ENCODE measurements around the gene UBA1. TPM values are rescaled to one million over a fixed set of nuclear protein-coding genes. Genes with fewer than 3 reads are reported as not detected.
"Not testable (repeated sequence)": the region's sequence is repeated elsewhere in the genome, so short reads cannot be mapped to it uniquely, and the experiment has no call there.

Gene UBA1
- total RNA-seq, 1 donor from 2014 or later = 161 TPM

DNA sequence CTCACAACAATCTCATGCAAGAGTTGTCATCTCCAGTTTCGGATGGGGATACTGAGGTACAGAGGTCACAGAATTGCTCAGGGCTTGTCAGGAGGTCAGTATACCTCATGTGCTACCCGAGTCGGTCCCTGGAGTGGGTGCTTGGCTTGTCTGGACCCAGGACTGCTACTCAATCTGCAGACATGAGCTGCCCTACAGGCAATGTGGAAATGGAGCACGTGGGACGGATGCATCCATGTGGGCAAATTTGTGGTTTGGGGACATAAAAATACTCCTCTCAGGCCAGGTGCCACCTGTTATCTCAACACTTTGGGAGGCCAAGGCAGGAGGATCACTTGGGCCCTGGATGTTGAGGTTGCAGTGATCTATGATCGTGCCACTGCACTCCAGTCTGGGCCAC is 54.9 kb downstream of the UBA1 start:
- Histone ChIP-seq H3K4me3 (no peak overlapping the region), H3K27ac (no peak overlapping the region), H3K4me1 (no peaks in the 10 kb centered on the region), H3K36me3 (peaks cover 25% of the 10 kb centered on the region), H3K9me3 (no peaks in the 10 kb centered on the region), H3K27me3 (no peaks in the 10 kb centered on the region)
- intact Hi-C loops (cut with DNase I) = no loop called here
- no peak for TF ChIP-seq CTCF (IDR thresholded peaks at IDR 0.05)
- no peak for DNase-seq
- no peak for ATAC-seq

DNA sequence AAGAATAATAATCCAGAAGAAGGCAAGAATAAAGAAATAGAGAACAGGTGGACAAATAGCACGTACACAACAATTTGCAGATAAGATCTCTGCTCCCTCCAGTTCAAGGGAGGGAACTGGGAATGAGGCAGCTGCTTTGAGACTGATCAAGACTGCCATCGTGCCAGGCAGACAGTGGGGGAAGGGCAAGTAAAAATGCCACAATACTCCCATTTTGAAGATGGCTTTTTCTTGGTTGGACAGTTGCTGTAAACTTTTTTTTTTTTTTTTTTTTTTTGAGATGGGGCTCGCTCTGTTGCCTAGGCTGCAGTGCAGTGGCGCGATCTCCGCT is 56.4 kb downstream of the UBA1 start:
- TF ChIP-seq CTCF (IDR thresholded peaks at IDR 0.05) = no peak
- Histone ChIP-seq H3K9me3 (no peaks in the 10 kb centered on the region), H3K27ac (no peak overlapping the region), H3K27me3 (no peaks in the 10 kb centered on the region), H3K4me1 (no peaks in the 10 kb centered on the region), H3K36me3 (peaks cover 11% of the 10 kb centered on the region), H3K4me3 (no peak overlapping the region)
- no peak for DNase-seq
- ATAC-seq = no peak
- intact Hi-C loops (cut with DNase I) = no loop called here

GRCh38 chrX:47257620-47258019 is 64.0 kb downstream of the UBA1 start:
- H3K4me1 ChIP-seq; intact Hi-C loops (cut with DNase I); H3K4me3 ChIP-seq; H3K9me3 ChIP-seq; DNase-seq; H3K27me3 ChIP-seq; H3K36me3 ChIP-seq; H3K27ac ChIP-seq; ATAC-seq: not testable (repeated sequence)

Other genes with a start within 250 kb of the UBA1 start
- 15.4 TPM for gene RGN, start 115.4 kb upstream of the UBA1 start, total RNA-seq
- gene NDUFB11, start 49.1 kb upstream of the UBA1 start, total RNA-seq = 57.4 TPM
- gene RBM10, start 48.6 kb upstream of the UBA1 start, total RNA-seq = 31.9 TPM
- gene CDK16, start 24.9 kb downstream of the UBA1 start, total RNA-seq = 66.4 TPM
- 56.0 TPM for gene USP11, start 39.2 kb downstream of the UBA1 start, total RNA-seq
- gene ZNF157, start 176.7 kb downstream of the UBA1 start, total RNA-seq = 0.23 TPM

Measured in upper lobe of right lung (tissue), 1 donor.